ENCODE data around the gene BTF3.
"Not testable (repeated sequence)": the region's sequence is repeated elsewhere in the genome, so short reads cannot be mapped to it uniquely, and the experiment has no call there.

Gene BTF3

GRCh38 chr5:73485715-73486114, 12.5 kb upstream of the BTF3 start:
- in situ Hi-C loops (cut with MboI; ENCODE audit: low sequenced_read_pairs) = no loop called here

GRCh38 chr5:73486119-73486899, 11.9 kb upstream of the BTF3 start:
- in situ Hi-C loops (cut with MboI; ENCODE audit: low sequenced_read_pairs) = no loop called here

GRCh38 chr5:73487257-73487656, 11.0 kb upstream of the BTF3 start:
- in situ Hi-C loops (cut with MboI; ENCODE audit: low sequenced_read_pairs) = not testable (repeated sequence)

- in situ Hi-C loops (cut with MboI; ENCODE audit: low sequenced_read_pairs) = no loop called here
Observed at GRCh38 chr5:73487815-73488214, 10.4 kb upstream of the BTF3 start.

GRCh38 chr5:73488806-73489205, 9.4 kb upstream of the BTF3 start:
- in situ Hi-C loops (cut with MboI; ENCODE audit: low sequenced_read_pairs) = no loop called here

- in situ Hi-C loops (cut with MboI; ENCODE audit: low sequenced_read_pairs) = no loop called here
Observed at GRCh38 chr5:73490088-73490487, 8.2 kb upstream of the BTF3 start.

GRCh38 chr5:73491155-73491554, 7.1 kb upstream of the BTF3 start:
- in situ Hi-C loops (cut with MboI; ENCODE audit: low sequenced_read_pairs) = no loop called here

- in situ Hi-C loops (cut with MboI; ENCODE audit: low sequenced_read_pairs) = no loop called here
Observed at GRCh38 chr5:73493421-73493820, 4.8 kb upstream of the BTF3 start.

GRCh38 chr5:73494721-73495120, 3.5 kb upstream of the BTF3 start:
- in situ Hi-C loops (cut with MboI; ENCODE audit: low sequenced_read_pairs) = no loop called here

GRCh38 chr5:73495772-73496335, 2.4 kb upstream of the BTF3 start:
- in situ Hi-C loops (cut with MboI; ENCODE audit: low sequenced_read_pairs) = no loop called here

- in situ Hi-C loops (cut with MboI; ENCODE audit: low sequenced_read_pairs) = no loop called here
Observed at GRCh38 chr5:73496984-73497457, 1.2 kb upstream of the BTF3 start.

GRCh38 chr5:73497497-73498056, 665 bp upstream of the BTF3 start:
- in situ Hi-C loops (cut with MboI; ENCODE audit: low sequenced_read_pairs) = no loop called here

GRCh38 chr5:73499187-73499586, 945 bp downstream of the BTF3 start:
- in situ Hi-C loops (cut with MboI; ENCODE audit: low sequenced_read_pairs) = no loop called here

GRCh38 chr5:73499756-73500155, 1.5 kb downstream of the BTF3 start:
- in situ Hi-C loops (cut with MboI; ENCODE audit: low sequenced_read_pairs) = no loop called here

GRCh38 chr5:73501406-73501805, 3.2 kb downstream of the BTF3 start:
- in situ Hi-C loops (cut with MboI; ENCODE audit: low sequenced_read_pairs) = no loop called here

GRCh38 chr5:73506459-73506955, 8.3 kb downstream of the BTF3 start:
- in situ Hi-C loops (cut with MboI; ENCODE audit: low sequenced_read_pairs) = no loop called here

- in situ Hi-C loops (cut with MboI; ENCODE audit: low sequenced_read_pairs) = no loop called here
Observed at GRCh38 chr5:73507062-73507461, 8.8 kb downstream of the BTF3 start.

GRCh38 chr5:73508521-73508920, 10.3 kb downstream of the BTF3 start:
- in situ Hi-C loops (cut with MboI; ENCODE audit: low sequenced_read_pairs) = not testable (repeated sequence)

GRCh38 chr5:73513996-73514395, 15.8 kb downstream of the BTF3 start:
- in situ Hi-C loops (cut with MboI; ENCODE audit: low sequenced_read_pairs) = no loop called here

- in situ Hi-C loops (cut with MboI; ENCODE audit: low sequenced_read_pairs) = no loop called here
Observed at GRCh38 chr5:73514418-73514817, 16.2 kb downstream of the BTF3 start.

- in situ Hi-C loops (cut with MboI; ENCODE audit: low sequenced_read_pairs) = no loop called here
Observed at GRCh38 chr5:73515232-73515631, 17.0 kb downstream of the BTF3 start.
